ENCODE measurements around the gene GTF3C1. TPM values are rescaled to one million over a fixed set of nuclear protein-coding genes. Genes with fewer than 3 reads are reported as not detected.

The GTF3C1 gene
- total and polyA plus RNA-seq, 2 donors: 40.8 to 81.0 TPM

GRCh38 chr16:27516365-27516764 is 33.3 kb downstream of the GTF3C1 start:
- peaks cover 12 to 53% of the 10 kb centered on the region in 2 donors for H3K36me3 ChIP-seq (ENCODE audit: control insufficient read depth in 2 of 2, insufficient read depth in 2 of 2, low read length in 1 of 2)
- no peak for DNase-seq (ENCODE audit: low read depth in 6 of 9, low spot score in 9 of 9)
- no peak overlapping the region for H3K27ac ChIP-seq (ENCODE audit: low read depth in 1 of 2, low read length in 1 of 2)

GRCh38 chr16:27515874-27516353 is 33.8 kb downstream of the GTF3C1 start:
- Histone ChIP-seq H3K4me1 (ENCODE audit: control insufficient read depth in 2 of 2, insufficient read depth in 2 of 2, low read length in 2 of 2) (no peaks in the 10 kb centered on the region), H3K36me3 (ENCODE audit: control insufficient read depth in 2 of 2, insufficient read depth in 2 of 2, low read length in 1 of 2) (peaks cover 17 to 58% of the 10 kb centered on the region in 2 donors), H3K27me3 (ENCODE audit: control insufficient read depth in 2 of 2, insufficient read depth in 1 of 2, low read length in 1 of 2) (no peaks in the 10 kb centered on the region), H3K27ac (ENCODE audit: low read depth in 1 of 2, low read length in 1 of 2) (no peak overlapping the region), H3K9me3 (ENCODE audit: control insufficient read depth in 2 of 2, insufficient read depth in 1 of 2, low read length in 1 of 2) (no peaks in the 10 kb centered on the region), H3K4me3 (ENCODE audit: low read length in 2 of 2) (no peak overlapping the region)
- 96% methylated on average over 9 of the region's 9 CpGs for WGBS
- peak in 3 of 9 donors; percentile 21 to 35 (median 31) for DNase-seq (ENCODE audit: low read depth in 6 of 9, low spot score in 9 of 9)

More at GRCh38 chr16:27516365-27516764, 33.3 kb downstream of the GTF3C1 start:
- Histone ChIP-seq H3K4me1 (ENCODE audit: control insufficient read depth in 2 of 2, insufficient read depth in 2 of 2, low read length in 2 of 2) (no peaks in the 10 kb centered on the region), H3K9me3 (ENCODE audit: control insufficient read depth in 2 of 2, insufficient read depth in 1 of 2, low read length in 1 of 2) (no peaks in the 10 kb centered on the region), H3K4me3 (ENCODE audit: low read length in 2 of 2) (no peak overlapping the region), H3K27me3 (ENCODE audit: control insufficient read depth in 2 of 2, insufficient read depth in 1 of 2, low read length in 1 of 2) (no peaks in the 10 kb centered on the region)
- WGBS: 98% methylated on average over 11 of the region's 11 CpGs

GRCh38 chr16:27514806-27515205 is 34.9 kb downstream of the GTF3C1 start:
- Histone ChIP-seq H3K27me3 (ENCODE audit: control insufficient read depth in 2 of 2, insufficient read depth in 1 of 2, low read length in 1 of 2) (no peaks in the 10 kb centered on the region), H3K4me1 (ENCODE audit: control insufficient read depth in 2 of 2, insufficient read depth in 2 of 2, low read length in 2 of 2) (no peaks in the 10 kb centered on the region), H3K27ac (ENCODE audit: low read depth in 1 of 2, low read length in 1 of 2) (no peak overlapping the region), H3K36me3 (ENCODE audit: control insufficient read depth in 2 of 2, insufficient read depth in 2 of 2, low read length in 1 of 2) (peaks cover 24 to 65% of the 10 kb centered on the region in 2 donors), H3K9me3 (ENCODE audit: control insufficient read depth in 2 of 2, insufficient read depth in 1 of 2, low read length in 1 of 2) (no peaks in the 10 kb centered on the region), H3K4me3 (ENCODE audit: low read length in 2 of 2) (no peak overlapping the region)
- DNase-seq (ENCODE audit: low read depth in 6 of 9, low spot score in 9 of 9): no peak
- 95% methylated on average over 12 of the region's 12 CpGs for WGBS

- no peak overlapping the region for H3K27ac ChIP-seq (ENCODE audit: low read depth in 1 of 2, low read length in 1 of 2)
- no peaks in the 10 kb centered on the region for H3K27me3 ChIP-seq (ENCODE audit: control insufficient read depth in 2 of 2, insufficient read depth in 1 of 2, low read length in 1 of 2)
- no peaks in the 10 kb centered on the region for H3K9me3 ChIP-seq (ENCODE audit: control insufficient read depth in 2 of 2, insufficient read depth in 1 of 2, low read length in 1 of 2)
- no peaks in the 10 kb centered on the region for H3K4me1 ChIP-seq (ENCODE audit: control insufficient read depth in 2 of 2, insufficient read depth in 2 of 2, low read length in 2 of 2)
- 94% methylated on average over 22 of the region's 22 CpGs for WGBS
- no peak overlapping the region for H3K4me3 ChIP-seq (ENCODE audit: low read length in 2 of 2)
- peaks cover 39 to 66% of the 10 kb centered on the region in 2 donors for H3K36me3 ChIP-seq (ENCODE audit: control insufficient read depth in 2 of 2, insufficient read depth in 2 of 2, low read length in 1 of 2)
- DNase-seq (ENCODE audit: low read depth in 6 of 9, low spot score in 9 of 9): no peak
These were observed 37.9 kb downstream of the GTF3C1 start for GRCh38 chr16:27511657-27512448.

GRCh38 chr16:27508476-27508875 is 41.2 kb downstream of the GTF3C1 start:
- 97% methylated on average over 9 of the region's 9 CpGs for WGBS
- Histone ChIP-seq H3K36me3 (ENCODE audit: control insufficient read depth in 2 of 2, insufficient read depth in 2 of 2, low read length in 1 of 2) (peaks cover 70 to 83% of the 10 kb centered on the region in 2 donors), H3K9me3 (ENCODE audit: control insufficient read depth in 2 of 2, insufficient read depth in 1 of 2, low read length in 1 of 2) (no peaks in the 10 kb centered on the region), H3K4me1 (ENCODE audit: control insufficient read depth in 2 of 2, insufficient read depth in 2 of 2, low read length in 2 of 2) (no peaks in the 10 kb centered on the region), H3K27me3 (ENCODE audit: control insufficient read depth in 2 of 2, insufficient read depth in 1 of 2, low read length in 1 of 2) (no peaks in the 10 kb centered on the region), H3K4me3 (ENCODE audit: low read length in 2 of 2) (no peak overlapping the region), H3K27ac (ENCODE audit: low read depth in 1 of 2, low read length in 1 of 2) (peak overlapping the region in 1 of 2 donors; percentile 43)
- DNase-seq (ENCODE audit: low read depth in 6 of 9, low spot score in 9 of 9): peak in 1 of 9 donors; percentile 22

GRCh38 chr16:27506771-27507170 is 42.9 kb downstream of the GTF3C1 start:
- no peaks in the 10 kb centered on the region for H3K27me3 ChIP-seq (ENCODE audit: control insufficient read depth in 2 of 2, insufficient read depth in 1 of 2, low read length in 1 of 2)
- H3K36me3 ChIP-seq (ENCODE audit: control insufficient read depth in 2 of 2, insufficient read depth in 2 of 2, low read length in 1 of 2): peaks cover 85 to 90% of the 10 kb centered on the region in 2 donors
- WGBS: 97% methylated on average over 17 of the region's 17 CpGs
- H3K4me3 ChIP-seq (ENCODE audit: low read length in 2 of 2): no peak overlapping the region
- no peak for DNase-seq (ENCODE audit: low read depth in 6 of 9, low spot score in 9 of 9)
- no peak overlapping the region for H3K27ac ChIP-seq (ENCODE audit: low read depth in 1 of 2, low read length in 1 of 2)
- H3K4me1 ChIP-seq (ENCODE audit: control insufficient read depth in 2 of 2, insufficient read depth in 2 of 2, low read length in 2 of 2): no peaks in the 10 kb centered on the region
- no peaks in the 10 kb centered on the region for H3K9me3 ChIP-seq (ENCODE audit: control insufficient read depth in 2 of 2, insufficient read depth in 1 of 2, low read length in 1 of 2)

GRCh38 chr16:27505297-27506236 is 44.1 kb downstream of the GTF3C1 start:
- no peak for DNase-seq (ENCODE audit: low read depth in 6 of 9, low spot score in 9 of 9)
- Histone ChIP-seq H3K27me3 (ENCODE audit: control insufficient read depth in 2 of 2, insufficient read depth in 1 of 2, low read length in 1 of 2) (no peaks in the 10 kb centered on the region), H3K4me3 (ENCODE audit: low read length in 2 of 2) (no peak overlapping the region), H3K36me3 (ENCODE audit: control insufficient read depth in 2 of 2, insufficient read depth in 2 of 2, low read length in 1 of 2) (peaks cover 82 to 90% of the 10 kb centered on the region in 2 donors), H3K4me1 (ENCODE audit: control insufficient read depth in 2 of 2, insufficient read depth in 2 of 2, low read length in 2 of 2) (no peaks in the 10 kb centered on the region), H3K9me3 (ENCODE audit: control insufficient read depth in 2 of 2, insufficient read depth in 1 of 2, low read length in 1 of 2) (no peaks in the 10 kb centered on the region), H3K27ac (ENCODE audit: low read depth in 1 of 2, low read length in 1 of 2) (peak overlapping the region in 1 of 2 donors; percentile 51)
- 98% methylated on average over 13 of the region's 13 CpGs for WGBS

- peaks cover 83 to 98% of the 10 kb centered on the region in 2 donors for H3K36me3 ChIP-seq (ENCODE audit: control insufficient read depth in 2 of 2, insufficient read depth in 2 of 2, low read length in 1 of 2)
- 96% methylated on average over 5 of the region's 5 CpGs for WGBS
- no peaks in the 10 kb centered on the region for H3K9me3 ChIP-seq (ENCODE audit: control insufficient read depth in 2 of 2, insufficient read depth in 1 of 2, low read length in 1 of 2)
- H3K4me3 ChIP-seq (ENCODE audit: low read length in 2 of 2): no peak overlapping the region
- no peak overlapping the region for H3K27ac ChIP-seq (ENCODE audit: low read depth in 1 of 2, low read length in 1 of 2)
- no peak for DNase-seq (ENCODE audit: low read depth in 6 of 9, low spot score in 9 of 9)
- H3K4me1 ChIP-seq (ENCODE audit: control insufficient read depth in 2 of 2, insufficient read depth in 2 of 2, low read length in 2 of 2): no peaks in the 10 kb centered on the region
- H3K27me3 ChIP-seq (ENCODE audit: control insufficient read depth in 2 of 2, insufficient read depth in 1 of 2, low read length in 1 of 2): no peaks in the 10 kb centered on the region
These were observed 46.1 kb downstream of the GTF3C1 start for GRCh38 chr16:27503662-27504061.

- H3K9me3 ChIP-seq (ENCODE audit: control insufficient read depth in 2 of 2, insufficient read depth in 1 of 2, low read length in 1 of 2): no peaks in the 10 kb centered on the region
- no peaks in the 10 kb centered on the region for H3K4me1 ChIP-seq (ENCODE audit: control insufficient read depth in 2 of 2, insufficient read depth in 2 of 2, low read length in 2 of 2)
- no peak overlapping the region for H3K27ac ChIP-seq (ENCODE audit: low read depth in 1 of 2, low read length in 1 of 2)
- 98% methylated on average over 3 of the region's 3 CpGs for WGBS
- H3K4me3 ChIP-seq (ENCODE audit: low read length in 2 of 2): no peak overlapping the region
- H3K27me3 ChIP-seq (ENCODE audit: control insufficient read depth in 2 of 2, insufficient read depth in 1 of 2, low read length in 1 of 2): no peaks in the 10 kb centered on the region
- DNase-seq (ENCODE audit: low read depth in 6 of 9, low spot score in 9 of 9): no peak
- peaks cover 81 to 88% of the 10 kb centered on the region in 2 donors for H3K36me3 ChIP-seq (ENCODE audit: control insufficient read depth in 2 of 2, insufficient read depth in 2 of 2, low read length in 1 of 2)
These were observed 48.9 kb downstream of the GTF3C1 start for GRCh38 chr16:27500801-27501200.

All from thymus (tissue), 11 donors.